ENCODE data around the gene ADA.

DNA sequence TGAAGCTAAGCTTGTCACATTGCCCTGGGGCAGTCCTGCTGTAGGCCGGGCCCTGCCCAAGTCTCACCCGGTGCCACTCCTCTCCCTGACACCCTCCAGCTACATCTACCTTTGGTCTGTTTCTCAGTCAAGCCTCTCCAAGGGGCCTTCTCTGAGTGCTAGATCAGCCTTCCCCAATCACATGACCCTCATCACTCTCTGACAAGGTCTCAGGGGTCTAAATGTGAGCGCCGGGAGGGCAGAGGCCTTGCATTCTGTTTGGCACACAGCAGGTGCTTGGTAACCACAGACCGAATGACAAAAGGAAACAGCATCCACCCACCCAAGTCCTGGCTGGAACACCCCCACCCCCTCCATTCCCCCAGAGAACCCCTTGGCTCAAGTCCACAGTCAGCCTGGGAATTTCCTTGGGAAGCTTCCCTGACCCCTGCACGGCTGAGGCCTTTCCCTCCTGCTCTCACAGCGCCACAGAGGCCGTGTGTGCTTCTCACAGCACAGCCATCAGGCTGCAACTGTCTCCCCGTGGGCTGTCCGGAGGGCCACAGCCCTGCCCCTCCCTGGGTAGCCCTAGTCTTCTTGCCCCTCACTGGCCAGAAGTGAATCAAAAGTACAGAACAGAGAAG lies 36.2 kb downstream of the ADA start:
- no peak for TF ChIP-seq EZH2 (IDR thresholded peaks at IDR 0.05; ENCODE audit: insufficient read depth, low read length)
- TF ChIP-seq, protein P1, sequence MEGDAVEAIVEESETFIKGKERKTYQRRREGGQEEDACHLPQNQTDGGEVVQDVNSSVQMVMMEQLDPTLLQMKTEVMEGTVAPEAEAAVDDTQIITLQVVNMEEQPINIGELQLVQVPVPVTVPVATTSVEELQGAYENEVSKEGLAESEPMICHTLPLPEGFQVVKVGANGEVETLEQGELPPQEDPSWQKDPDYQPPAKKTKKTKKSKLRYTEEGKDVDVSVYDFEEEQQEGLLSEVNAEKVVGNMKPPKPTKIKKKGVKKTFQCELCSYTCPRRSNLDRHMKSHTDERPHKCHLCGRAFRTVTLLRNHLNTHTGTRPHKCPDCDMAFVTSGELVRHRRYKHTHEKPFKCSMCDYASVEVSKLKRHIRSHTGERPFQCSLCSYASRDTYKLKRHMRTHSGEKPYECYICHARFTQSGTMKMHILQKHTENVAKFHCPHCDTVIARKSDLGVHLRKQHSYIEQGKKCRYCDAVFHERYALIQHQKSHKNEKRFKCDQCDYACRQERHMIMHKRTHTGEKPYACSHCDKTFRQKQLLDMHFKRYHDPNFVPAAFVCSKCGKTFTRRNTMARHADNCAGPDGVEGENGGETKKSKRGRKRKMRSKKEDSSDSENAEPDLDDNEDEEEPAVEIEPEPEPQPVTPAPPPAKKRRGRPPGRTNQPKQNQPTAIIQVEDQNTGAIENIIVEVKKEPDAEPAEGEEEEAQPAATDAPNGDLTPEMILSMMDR (IDR thresholded peaks at IDR 0.05; ENCODE audit: insufficient read depth, low read depth, low read length): no peak
